Suprapubic skin (tissue), 4 donors: ENCODE measurements around the gene RARRES1.

Experiments
- EP300 ChIP-seq: sonication (generic); formaldehyde crosslinking; IDR thresholded peaks from one replicate; pipeline ENCODE4 v1.6.1; 2017; ENCODE audit warnings: antibody characterized with exemption
- POLR2AphosphoS5 ChIP-seq, 3 donors: sonication (generic); formaldehyde crosslinking; IDR thresholded peaks; one replicate each; pipeline ENCODE4 v1.6.1; 2017; ENCODE audit warnings: antibody characterized with exemption in 3 of 3
- TF ChIP-seq, protein P1 (sequence below), 2 donors: fragments of 200-600 bp in 1 of 2; fragments of 450-650 bp in 1 of 2; sonication (generic) in 1 of 2; IDR thresholded peaks; one replicate each; pipeline ENCODE4 v1.5.1; 2016 to 2019; ENCODE audit warnings: antibody characterized with exemption in 2 of 2, mild to moderate bottlenecking in 1 of 2, moderate library complexity in 1 of 2

DNA sequence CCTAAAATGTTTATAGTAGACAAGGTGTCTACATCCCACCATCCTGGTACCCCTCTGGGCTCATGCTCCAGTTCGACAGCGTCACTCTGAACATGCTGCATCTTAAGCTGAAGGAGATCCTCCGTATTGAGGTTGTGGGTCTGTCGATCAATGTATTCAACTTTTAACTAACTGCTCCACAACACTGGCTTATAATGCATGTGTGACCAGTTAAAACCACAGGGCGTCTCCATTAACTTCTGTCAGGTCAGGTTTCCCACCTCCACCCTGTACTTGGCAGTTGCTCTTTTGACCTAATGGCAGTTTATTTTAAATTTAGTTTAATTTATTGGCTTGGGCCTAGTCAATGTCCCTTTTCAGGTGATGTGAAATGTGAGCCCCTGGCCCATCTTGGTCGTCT is 17.8 kb upstream of the RARRES1 start:
- TF ChIP-seq, protein P1, sequence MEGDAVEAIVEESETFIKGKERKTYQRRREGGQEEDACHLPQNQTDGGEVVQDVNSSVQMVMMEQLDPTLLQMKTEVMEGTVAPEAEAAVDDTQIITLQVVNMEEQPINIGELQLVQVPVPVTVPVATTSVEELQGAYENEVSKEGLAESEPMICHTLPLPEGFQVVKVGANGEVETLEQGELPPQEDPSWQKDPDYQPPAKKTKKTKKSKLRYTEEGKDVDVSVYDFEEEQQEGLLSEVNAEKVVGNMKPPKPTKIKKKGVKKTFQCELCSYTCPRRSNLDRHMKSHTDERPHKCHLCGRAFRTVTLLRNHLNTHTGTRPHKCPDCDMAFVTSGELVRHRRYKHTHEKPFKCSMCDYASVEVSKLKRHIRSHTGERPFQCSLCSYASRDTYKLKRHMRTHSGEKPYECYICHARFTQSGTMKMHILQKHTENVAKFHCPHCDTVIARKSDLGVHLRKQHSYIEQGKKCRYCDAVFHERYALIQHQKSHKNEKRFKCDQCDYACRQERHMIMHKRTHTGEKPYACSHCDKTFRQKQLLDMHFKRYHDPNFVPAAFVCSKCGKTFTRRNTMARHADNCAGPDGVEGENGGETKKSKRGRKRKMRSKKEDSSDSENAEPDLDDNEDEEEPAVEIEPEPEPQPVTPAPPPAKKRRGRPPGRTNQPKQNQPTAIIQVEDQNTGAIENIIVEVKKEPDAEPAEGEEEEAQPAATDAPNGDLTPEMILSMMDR (IDR thresholded peaks at IDR 0.05): no peak
- TF ChIP-seq EP300 (no peak), POLR2AphosphoS5 (IDR thresholded peaks at IDR 0.05) (no peak)
